ENCODE results near the gene HYKK.
"Not testable (repeated sequence)": the region's sequence is repeated elsewhere in the genome, so short reads cannot be mapped to it uniquely, and the experiment has no call there.

The HYKK gene

GRCh38 chr15:78506971-78507830, at the start of gene HYKK:
Gene HYKK, plus strand, starts transcription at chr15:78507577. Its CDS starts 5,512 bp downstream, at chr15:78513089.
- peak; percentile 97 for DNase-seq

DNA sequence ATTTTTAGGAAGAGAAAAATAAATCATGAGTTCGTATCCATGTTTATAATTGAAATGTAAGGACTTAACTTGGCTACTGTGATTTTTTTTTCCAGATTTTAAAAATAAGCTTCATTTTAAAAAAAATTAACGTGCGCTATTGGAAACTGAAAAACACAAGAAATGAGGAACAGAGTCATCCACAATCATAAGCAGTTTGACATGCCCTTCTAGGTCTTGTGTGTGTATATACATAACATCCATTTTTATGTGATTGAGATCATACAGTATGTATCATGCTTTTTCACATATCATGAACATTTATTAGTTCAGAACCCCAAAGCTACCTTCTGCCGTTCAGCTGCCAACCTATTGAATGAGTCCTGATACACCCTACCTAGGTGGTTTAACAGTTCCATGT, 46.6 kb upstream of the HYKK start:
- no peak for DNase-seq

GRCh38 chr15:78461171-78461888, 46.0 kb upstream of the HYKK start:
- no peak for DNase-seq

DNA sequence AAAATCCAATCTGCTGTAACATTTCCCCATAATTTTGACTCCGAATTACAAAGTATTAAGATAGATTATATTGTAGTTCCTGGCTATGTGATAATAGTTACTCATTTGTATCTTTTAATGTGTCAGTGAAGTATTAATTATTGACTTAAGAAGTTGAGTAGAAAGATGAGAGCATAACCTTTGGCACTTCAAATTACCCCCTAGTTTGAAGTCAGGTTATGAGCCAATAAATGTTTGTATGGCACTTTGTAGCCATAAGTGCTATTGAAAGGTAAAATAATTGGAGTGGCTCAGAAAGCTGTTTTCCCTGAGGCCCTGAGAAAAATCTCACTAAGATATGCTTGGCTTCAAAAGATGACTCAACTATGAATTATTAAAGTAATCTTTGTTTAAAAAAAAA, 38.3 kb upstream of the HYKK start:
- no peak for DNase-seq

DNA sequence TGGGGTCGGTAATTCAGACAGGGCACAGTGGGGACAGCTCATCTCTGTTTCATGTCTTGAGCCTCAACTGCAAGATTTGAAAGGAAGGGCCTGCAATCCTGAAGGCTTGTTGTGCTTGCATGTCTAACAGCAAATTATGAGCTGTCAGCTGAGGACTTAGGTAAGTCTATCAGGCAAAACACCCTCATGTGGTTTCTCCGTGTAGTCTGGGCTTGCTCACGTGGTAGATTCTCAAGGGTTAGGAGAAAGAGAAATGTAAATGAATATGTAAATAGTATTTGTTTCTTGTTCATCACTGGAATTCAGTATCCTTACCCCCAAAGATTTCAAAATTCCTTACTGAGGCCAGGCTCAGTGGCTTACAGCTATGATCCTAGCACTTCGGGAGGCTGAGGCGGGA, 30.1 kb upstream of the HYKK start:
- no peak for DNase-seq

DNA sequence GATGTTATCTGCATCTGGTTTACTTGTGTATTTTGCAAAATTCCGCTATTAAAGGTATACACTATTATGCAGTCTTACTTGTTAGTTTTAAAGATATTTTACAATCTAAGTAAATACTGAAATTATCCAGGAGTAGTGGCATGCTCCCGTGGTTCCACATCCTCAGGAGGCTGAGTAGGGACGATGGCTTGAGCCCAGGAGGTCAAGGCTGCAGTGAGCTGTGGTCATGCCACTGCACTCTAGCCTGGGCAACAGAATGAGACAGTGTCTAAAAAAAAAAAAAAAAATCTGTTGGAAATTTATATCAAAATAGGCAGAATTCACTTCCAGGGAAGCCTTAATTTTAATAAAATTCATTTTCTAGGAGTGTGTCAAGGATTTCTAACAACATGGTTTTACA, 27.7 kb upstream of the HYKK start:
- no peak for DNase-seq

- no peak for DNase-seq
These were observed 25.5 kb upstream of the HYKK start for GRCh38 chr15:78481917-78482316.

DNA sequence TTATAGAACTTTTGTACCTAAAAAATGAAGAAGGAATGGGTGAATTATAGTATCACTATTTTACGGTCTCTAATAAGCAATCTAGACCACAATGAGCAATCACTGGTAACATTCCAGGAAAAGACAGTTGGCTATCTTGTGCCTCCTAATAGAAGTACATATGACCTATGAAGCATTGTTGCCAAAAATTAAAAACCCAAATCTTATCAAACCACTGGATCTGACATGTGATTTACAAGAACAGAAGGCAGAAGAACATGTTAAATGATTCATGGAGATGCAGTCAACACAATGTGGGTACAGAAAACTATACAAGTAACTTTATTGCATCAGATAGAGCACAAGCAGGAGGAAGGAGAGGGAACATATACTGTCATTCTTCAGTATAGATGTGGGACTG, 14.5 kb upstream of the HYKK start:
- no peak for DNase-seq

DNA sequence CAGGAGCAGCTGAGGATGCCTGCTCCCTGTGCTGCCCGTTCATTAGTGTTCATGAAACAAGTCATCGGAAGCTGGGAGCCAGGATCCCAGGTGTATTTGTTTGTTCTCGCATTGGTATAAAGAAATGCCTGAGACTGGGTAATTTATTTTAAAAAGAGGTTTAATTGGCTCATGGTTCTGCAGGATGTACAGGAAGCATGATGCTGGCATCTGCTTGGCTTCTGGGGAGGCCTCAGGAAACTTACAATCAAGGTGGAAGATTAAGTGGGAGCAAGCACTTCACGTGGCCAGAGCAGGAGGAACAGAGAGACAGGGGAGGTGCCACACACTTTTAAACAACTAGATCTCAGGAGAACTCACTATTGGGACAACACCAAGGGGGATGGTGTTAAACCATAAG, 5.5 kb upstream of the HYKK start:
- no peak for DNase-seq

GRCh38 chr15:78502641-78503040, 4.7 kb upstream of the HYKK start:
- DNase-seq, result no peak

GRCh38 chr15:78507831-78508160, 419 bp downstream of the HYKK start:
- no peak for DNase-seq

DNA sequence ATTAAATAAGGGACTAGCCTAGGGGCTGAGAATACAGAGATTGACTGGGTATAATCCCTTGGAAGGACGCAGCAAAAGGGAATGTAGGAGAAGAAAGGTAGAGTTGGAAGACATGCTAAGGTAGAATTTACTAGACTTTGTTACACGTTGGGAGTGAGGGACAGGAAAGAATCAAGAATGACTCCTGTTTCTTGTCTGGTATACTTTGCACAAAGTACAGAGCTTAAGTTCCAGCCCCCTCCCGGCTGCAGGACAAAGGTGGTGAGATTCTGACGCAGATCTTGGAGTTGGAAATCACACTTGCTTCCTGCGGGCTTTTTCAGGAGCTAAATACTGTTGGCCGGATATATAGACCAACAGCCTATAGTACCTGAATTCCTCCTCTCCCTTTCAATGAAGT, 895 bp downstream of the HYKK start:
- no peak for DNase-seq

DNA sequence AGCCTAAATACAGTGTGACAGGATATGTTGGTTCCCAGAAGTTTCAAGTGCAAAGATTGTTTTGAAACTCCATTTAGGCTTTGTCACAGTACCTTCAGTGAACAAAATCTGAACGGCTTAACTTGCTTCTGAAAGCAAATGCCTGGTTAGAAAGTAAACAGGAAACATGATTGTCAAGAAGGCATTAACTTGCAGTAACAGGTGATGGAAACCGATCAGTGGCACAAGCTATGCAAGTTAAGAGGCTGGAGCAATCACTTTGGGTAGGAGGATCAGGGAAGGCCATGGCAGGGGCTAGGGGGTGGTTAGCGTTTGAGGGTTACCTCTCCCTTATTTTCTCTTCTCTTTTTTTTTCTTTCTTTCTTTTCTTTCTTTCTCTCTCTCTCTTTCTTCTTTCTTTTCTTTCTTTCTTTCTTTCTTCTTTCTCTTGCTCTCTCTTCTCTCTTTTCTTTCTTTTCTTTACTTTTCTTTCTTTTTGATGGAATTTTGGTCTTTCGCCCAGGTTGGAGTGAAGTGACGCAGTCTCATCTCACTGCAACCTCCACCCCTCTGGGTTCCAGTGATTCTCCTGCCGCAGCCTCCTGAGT, 2.4 kb downstream of the HYKK start:
- DNase-seq, result no peak

DNA sequence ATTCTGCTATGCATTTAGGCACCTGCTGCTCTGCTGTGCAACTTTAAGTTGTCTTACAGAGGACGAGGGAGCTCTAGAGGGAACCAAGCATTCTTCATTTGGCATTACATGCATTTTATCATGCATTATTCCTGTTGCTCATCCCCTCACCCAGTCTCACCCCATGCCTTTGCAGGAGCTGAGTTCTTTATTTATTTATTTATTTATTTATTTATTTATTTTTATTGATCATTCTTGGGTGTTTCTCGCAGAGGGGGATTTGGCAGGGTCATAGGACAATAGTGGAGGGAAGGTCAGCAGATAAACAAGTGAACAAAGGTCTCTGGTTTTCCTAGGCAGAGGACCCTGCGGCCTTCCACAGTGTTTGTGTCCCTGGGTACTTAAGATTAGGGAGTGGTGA, 12.7 kb downstream of the HYKK start:
- DNase-seq, result not testable (repeated sequence)

DNA sequence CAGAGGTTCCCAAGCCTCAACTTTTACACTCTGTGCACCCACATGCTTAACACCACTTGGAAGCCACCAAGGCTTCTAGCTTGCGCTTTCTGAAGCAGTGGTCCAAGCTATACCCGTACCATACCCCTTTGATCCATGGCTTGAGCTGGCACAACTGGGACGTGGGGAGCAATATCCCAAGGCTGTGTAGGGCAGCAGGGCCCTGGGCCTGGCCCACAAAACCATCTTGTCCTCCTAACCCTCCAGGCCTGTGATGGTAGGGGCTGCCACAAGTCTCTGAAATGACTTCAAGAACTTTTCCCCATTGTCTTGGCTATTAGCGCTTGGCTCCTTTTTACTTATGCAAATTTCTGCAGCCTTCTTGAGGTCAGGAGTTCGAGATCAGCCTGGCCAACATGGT, 16.9 kb downstream of the HYKK start:
- no peak for DNase-seq

GRCh38 chr15:78527325-78527724, 19.9 kb downstream of the HYKK start:
- no peak for DNase-seq

DNA sequence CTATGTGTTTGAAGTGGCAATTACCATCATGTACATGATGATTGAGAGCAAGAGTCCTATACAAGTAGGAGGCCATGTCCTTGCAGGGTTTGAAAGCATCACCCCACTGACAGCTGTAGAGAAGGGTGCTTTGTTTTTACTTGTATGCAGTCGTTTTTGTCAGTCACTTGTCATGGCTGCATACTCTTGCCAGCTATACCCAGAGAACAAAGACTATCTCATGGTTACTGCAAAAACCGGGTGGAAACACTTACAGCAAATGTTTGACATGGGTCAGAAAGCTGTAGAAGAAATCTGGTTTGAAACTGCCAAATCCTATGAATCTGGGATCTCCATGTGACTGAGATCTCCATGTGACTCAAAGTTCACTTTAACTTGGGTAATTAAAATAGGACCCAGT, 26.0 kb downstream of the HYKK start:
- DNase-seq, result no peak

DNA sequence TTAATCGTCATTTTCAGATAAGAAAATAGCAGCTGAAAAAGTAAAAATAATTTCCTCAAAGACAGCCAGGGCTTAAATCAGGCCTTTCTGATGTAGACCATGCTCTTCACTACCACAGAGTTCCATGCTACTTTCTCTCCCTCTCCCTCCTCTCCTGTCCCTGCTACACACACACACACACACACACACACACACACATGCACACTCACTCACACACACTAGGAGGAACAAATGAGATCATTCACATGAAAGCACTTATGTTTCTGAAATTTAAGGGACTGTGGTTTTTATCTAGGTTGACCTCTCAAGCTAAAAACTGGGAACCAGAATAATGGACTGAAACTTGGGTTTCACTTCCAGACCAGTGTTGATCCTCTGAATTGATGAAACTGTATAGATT, 28.8 kb downstream of the HYKK start:
- no peak for DNase-seq

DNA sequence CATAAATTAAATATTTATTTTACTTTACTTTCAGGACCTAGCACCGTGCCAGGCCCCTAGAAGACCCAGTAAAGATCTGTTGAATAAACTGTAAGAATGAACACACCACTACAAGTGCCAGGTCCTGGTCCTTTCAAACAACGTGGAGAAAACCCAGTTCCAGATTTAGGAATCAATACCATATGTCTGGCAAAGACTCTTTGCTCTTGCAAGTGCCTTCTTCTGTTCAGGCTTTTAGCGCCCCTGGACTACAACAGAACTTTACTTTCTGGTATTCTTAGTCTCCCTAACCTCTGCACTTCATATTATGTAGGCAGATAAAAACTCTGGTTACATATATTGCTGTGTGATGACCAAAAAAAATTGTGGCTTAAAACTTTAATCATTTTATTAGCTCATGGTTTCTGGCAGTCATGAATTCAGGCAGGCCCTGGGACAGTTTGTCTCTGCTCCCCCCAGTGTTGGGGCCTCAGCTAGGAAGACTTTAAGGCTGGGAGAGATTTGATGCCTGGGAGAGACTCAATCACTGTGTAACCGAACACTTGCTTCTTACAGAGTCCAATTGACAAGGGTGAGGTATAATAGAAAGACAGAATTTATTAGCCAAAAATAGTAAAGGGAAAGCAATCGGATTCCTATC, 30.0 kb downstream of the HYKK start:
- peak; percentile 43 for DNase-seq

- DNase-seq, result no peak
These were observed 31.0 kb downstream of the HYKK start for GRCh38 chr15:78538358-78538757.

- DNase-seq, result peak; percentile 15
These were observed 32.2 kb downstream of the HYKK start for GRCh38 chr15:78539464-78540140.

DNA sequence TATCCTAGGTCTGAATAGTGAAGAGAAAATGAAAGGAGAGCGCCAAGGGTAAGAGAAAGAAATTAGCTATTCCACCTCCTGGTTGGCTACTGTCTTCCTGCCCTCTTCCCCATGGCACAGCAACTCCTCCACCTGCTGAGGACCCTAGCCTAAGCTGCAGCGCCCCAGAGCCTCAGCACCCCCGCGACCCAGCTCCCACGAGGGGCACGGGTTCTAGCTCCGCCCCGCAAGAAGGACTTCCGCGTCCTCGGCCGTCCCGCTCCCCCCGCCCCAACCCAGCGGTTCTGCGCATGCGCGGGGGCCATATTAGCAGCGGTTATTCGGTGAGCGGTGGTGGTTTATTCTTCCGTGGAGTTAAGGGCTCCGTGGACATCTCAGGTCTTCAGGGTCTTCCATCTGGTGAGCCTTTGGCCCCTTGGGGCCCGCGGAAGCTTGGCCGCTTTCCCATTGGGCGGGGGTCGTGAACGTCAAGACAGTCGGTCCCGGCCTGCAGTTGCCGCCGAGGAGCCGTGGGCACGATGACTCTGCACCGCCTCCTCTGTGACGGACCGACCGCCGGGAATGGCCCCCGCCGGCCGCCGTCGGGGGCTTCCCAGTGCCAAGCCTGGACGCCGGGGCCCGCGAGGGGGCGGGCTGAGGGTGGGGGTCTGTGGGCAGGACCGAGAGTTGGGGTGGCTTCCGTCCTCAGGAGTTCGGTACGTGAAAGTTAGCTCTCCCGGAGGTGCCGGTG, 32.9 kb downstream of the HYKK start, which contains the start of gene PSMA4:
Gene PSMA4, plus strand, starts transcription at position 304 of the 730 bp plus-strand sequence. CDS start 1,484 bp downstream, outside the sequence.
- DNase-seq, result peak; percentile 96
